ENCODE results near the gene MPRIP.

GRCh38 chr17:17018612-17019429 is 23.4 kb upstream of the MPRIP start:
- TF ChIP-seq CTCF (conservative IDR thresholded peaks at IDR 0.05; ENCODE audit: low read depth, low read length) (no peak), EZH2 (IDR thresholded peaks at IDR 0.05; ENCODE audit: low read length, unreplicated experiment) (no peak), EZH2phosphoT487 (IDR thresholded peaks at IDR 0.05; ENCODE audit: borderline replicate concordance, low read length) (no peak)
